ENCODE measurements around the gene CA9.

DNA sequence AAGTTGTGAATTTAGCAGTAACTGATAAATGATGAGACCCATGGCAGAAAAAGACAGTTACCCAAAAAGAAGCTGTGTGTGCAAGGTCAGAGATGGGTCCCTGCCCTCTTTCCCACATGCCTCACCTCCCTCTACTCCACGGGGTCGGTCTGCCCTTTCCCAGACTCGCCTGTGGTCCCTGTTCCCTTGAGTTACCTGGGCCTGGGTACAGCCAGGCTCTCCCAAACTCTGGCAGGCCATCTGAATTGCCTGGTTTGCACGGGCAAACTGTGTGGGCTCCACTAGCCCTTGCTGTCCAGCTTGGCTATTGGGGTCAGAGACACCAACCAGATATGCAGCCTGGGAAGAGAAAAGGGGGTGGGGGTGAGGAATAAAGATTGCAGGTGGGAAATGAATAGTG lies 34.4 kb downstream of the CA9 start:
- TF ChIP-seq, protein P1, sequence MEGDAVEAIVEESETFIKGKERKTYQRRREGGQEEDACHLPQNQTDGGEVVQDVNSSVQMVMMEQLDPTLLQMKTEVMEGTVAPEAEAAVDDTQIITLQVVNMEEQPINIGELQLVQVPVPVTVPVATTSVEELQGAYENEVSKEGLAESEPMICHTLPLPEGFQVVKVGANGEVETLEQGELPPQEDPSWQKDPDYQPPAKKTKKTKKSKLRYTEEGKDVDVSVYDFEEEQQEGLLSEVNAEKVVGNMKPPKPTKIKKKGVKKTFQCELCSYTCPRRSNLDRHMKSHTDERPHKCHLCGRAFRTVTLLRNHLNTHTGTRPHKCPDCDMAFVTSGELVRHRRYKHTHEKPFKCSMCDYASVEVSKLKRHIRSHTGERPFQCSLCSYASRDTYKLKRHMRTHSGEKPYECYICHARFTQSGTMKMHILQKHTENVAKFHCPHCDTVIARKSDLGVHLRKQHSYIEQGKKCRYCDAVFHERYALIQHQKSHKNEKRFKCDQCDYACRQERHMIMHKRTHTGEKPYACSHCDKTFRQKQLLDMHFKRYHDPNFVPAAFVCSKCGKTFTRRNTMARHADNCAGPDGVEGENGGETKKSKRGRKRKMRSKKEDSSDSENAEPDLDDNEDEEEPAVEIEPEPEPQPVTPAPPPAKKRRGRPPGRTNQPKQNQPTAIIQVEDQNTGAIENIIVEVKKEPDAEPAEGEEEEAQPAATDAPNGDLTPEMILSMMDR (IDR thresholded peaks at IDR 0.05) = no peak
- TF ChIP-seq EP300 (IDR thresholded peaks at IDR 0.05) = no peak
